ENCODE data around the gene CCDC51. TPM values are rescaled to one million over a fixed set of nuclear protein-coding genes. Genes with fewer than 3 reads are reported as not detected.

The CCDC51 gene
- total and polyA plus RNA-seq, 2 of the 13 experiments (the other 11 are each of a cell fraction or from before 2014, with no cell fraction given) = 18.1 to 29.4 TPM

DNA sequence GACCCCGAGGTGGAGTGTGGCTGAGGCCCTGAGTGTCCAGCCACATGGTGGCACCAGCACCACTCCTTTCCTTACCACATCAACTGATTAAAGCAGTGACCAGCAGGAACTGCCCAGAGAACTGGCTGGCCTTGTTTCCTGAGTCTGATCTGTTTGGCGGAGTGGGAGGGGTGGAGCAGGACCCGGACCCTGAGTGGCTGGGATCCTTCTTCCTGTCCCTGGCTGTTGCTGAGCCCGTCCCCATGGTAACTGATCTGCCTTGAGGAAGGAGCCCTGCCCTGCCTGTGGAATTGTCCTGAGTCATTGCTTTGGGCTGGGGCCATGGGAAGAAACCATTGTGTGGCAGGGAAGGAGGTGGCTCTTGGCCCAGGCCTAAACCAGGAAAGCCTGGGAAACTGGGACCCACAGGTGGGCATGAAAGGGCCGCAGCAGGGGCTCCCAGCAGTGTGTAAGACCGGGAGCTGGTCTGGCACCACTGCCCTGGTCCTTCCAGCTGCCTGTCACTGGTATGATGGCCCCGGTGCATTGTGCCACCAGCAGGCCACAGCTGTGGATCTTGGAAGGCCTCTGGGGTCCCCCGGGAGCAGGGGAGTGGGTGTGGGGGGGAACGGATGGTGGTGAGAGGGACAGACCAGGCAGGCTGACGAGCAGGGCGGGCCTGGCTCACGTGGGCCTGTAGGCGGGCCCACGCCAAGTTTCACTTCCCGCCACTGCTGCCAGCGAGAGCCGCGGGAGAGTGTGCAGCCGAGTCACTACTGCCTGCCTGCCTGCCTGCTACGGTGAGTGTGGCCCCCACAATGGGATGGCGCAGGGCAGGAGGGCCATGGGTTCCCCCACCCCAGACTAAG, 25.8 kb upstream of the CCDC51 start (continued):
- TF ChIP-seq, protein P1, sequence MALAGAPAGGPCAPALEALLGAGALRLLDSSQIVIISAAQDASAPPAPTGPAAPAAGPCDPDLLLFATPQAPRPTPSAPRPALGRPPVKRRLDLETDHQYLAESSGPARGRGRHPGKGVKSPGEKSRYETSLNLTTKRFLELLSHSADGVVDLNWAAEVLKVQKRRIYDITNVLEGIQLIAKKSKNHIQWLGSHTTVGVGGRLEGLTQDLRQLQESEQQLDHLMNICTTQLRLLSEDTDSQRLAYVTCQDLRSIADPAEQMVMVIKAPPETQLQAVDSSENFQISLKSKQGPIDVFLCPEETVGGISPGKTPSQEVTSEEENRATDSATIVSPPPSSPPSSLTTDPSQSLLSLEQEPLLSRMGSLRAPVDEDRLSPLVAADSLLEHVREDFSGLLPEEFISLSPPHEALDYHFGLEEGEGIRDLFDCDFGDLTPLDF (CRISPR knock-in tag; IDR thresholded peaks at IDR 0.05) = no peak
- TF ChIP-seq SRY (CRISPR knock-in tag; IDR thresholded peaks at IDR 0.05) (no peak), SKI (IDR thresholded peaks at IDR 0.05; ENCODE audit: partially characterized antibody) (no peak), ZNF235 (CRISPR knock-in tag; IDR thresholded peaks at IDR 0.05; ENCODE audit: borderline replicate concordance) (no peak), LCORL (IDR thresholded peaks at IDR 0.05) (no peak), LCORL (CRISPR knock-in tag; IDR thresholded peaks at IDR 0.05) (peak; percentile 86), HMGA1 (CRISPR knock-in tag; conservative IDR thresholded peaks at IDR 0.05) (no peak), TBP (CRISPR knock-in tag; IDR thresholded peaks at IDR 0.05) (no peak), NFRKB (IDR thresholded peaks at IDR 0.05) (no peak), HNF4A (CRISPR knock-in tag; IDR thresholded peaks at IDR 0.05) (no peak), ZNF713 (CRISPR knock-in tag; IDR thresholded peaks at IDR 0.05) (no peak), NCOA1 (CRISPR knock-in tag; IDR thresholded peaks at IDR 0.05) (no peak), IRF2 (CRISPR knock-in tag; IDR thresholded peaks at IDR 0.05) (peak; percentile 22; the same call in 1 of the 2 replicates), ZNF331 (CRISPR knock-in tag; IDR thresholded peaks at IDR 0.05) (peak; percentile 62; the same call in 1 of the 2 replicates), ZNF124 (CRISPR knock-in tag; IDR thresholded peaks at IDR 0.05) (no peak), GTF3A (CRISPR knock-in tag; conservative IDR thresholded peaks at IDR 0.05) (no peak), MTF1 (CRISPR knock-in tag; IDR thresholded peaks at IDR 0.05) (no peak), ZNF678 (CRISPR knock-in tag; IDR thresholded peaks at IDR 0.05) (no peak), TSC22D2 (CRISPR knock-in tag; IDR thresholded peaks at IDR 0.05; ENCODE audit: borderline replicate concordance) (no peak), KDM1A (CRISPR knock-in tag; IDR thresholded peaks at IDR 0.05) (0 out of 2 replicates have a peak, but pooled peaks have one; percentile 20)
- TF ChIP-seq, protein P2, sequence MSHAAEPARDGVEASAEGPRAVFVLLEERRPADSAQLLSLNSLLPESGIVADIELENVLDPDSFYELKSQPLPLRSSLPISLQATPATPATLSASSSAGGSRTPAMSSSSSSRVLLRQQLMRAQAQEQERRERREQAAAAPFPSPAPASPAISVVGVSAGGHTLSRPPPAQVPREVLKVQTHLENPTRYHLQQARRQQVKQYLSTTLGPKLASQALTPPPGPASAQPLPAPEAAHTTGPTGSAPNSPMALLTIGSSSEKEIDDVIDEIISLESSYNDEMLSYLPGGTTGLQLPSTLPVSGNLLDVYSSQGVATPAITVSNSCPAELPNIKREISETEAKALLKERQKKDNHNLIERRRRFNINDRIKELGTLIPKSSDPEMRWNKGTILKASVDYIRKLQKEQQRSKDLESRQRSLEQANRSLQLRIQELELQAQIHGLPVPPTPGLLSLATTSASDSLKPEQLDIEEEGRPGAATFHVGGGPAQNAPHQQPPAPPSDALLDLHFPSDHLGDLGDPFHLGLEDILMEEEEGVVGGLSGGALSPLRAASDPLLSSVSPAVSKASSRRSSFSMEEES (CRISPR knock-in tag; IDR thresholded peaks at IDR 0.05) = no peak
- TF ChIP-seq, protein P3, sequence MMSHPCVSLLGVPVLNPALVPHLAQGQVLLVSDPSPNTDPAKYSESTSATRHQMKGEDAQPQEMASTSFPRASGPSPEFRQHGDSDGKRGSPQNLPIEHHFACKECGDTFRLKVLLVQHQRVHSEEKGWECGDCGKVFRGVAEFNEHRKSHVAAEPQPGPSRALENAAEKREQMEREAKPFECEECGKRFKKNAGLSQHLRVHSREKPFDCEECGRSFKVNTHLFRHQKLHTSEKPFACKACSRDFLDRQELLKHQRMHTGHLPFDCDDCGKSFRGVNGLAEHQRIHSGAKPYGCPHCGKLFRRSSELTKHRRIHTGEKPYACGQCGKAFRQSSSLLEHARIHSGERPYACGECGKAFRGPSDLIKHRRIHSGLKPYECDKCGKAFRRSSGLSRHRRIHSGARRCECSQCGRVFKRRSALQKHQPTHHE (CRISPR knock-in tag; IDR thresholded peaks at IDR 0.05; ENCODE audit: borderline replicate concordance) = no peak
- TF ChIP-seq, protein P4, sequence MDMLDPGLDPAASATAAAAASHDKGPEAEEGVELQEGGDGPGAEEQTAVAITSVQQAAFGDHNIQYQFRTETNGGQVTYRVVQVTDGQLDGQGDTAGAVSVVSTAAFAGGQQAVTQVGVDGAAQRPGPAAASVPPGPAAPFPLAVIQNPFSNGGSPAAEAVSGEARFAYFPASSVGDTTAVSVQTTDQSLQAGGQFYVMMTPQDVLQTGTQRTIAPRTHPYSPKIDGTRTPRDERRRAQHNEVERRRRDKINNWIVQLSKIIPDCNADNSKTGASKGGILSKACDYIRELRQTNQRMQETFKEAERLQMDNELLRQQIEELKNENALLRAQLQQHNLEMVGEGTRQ (IDR thresholded peaks at IDR 0.05; ENCODE audit: low read depth, low read length) = no peak
- TF ChIP-seq, protein P4 (CRISPR knock-in tag; IDR thresholded peaks at IDR 0.05; ENCODE audit: borderline replicate concordance) = no peak
- TF ChIP-seq, protein P5, sequence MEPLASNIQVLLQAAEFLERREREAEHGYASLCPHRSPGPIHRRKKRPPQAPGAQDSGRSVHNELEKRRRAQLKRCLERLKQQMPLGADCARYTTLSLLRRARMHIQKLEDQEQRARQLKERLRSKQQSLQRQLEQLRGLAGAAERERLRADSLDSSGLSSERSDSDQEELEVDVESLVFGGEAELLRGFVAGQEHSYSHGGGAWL (CRISPR knock-in tag; IDR thresholded peaks at IDR 0.05) = no peak; the same call in 1 of the 2 replicates

All from HepG2 (cell line).